ENCODE results near the gene JARID2. TPM values are rescaled to one million over a fixed set of nuclear protein-coding genes. Genes with fewer than 3 reads are reported as not detected.

JARID2 gene
- total and polyA plus RNA-seq, 2 of the 4 experiments (the other 2 are of a cell fraction) = 9.6 to 12.9 TPM

DNA sequence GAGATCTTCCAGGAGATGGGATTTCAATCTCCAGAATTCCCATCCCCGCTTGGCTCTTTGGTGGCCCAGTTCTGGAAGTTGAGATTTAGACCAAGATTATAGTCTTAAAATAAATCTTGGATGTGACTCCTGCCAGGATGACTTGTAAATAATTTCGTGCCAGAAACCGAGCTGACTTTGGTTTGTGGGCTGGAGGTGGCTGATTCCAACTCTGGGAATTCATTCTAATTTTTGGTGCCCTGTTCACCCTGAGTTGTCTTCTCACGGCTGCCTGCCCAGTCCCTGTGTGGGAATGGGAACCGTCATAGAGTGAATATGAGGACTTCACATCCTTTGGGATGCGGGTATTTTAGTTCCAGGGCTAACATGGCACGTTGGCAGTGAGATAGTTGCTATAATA, 64.8 kb downstream of the JARID2 start:
- Histone ChIP-seq H3K4me3 (ENCODE audit: insufficient read depth, low read depth, low read length) (no peak overlapping the region), H4K20me1 (ENCODE audit: insufficient read depth, low read length) (peaks cover 77% of the 10 kb centered on the region), H3K9ac (ENCODE audit: low read depth, low read length) (no peak overlapping the region), H2AFZ (replicated peaks; ENCODE audit: low read length, poor library complexity) (no peak overlapping the region), H2BK20ac (ENCODE audit: low read depth, low read length) (no peak overlapping the region), H3K4me2 (ENCODE audit: low read depth, low read length) (no peak overlapping the region), H3K9me1 (ENCODE audit: insufficient read depth, low read length) (peaks cover 20% of the 10 kb centered on the region; the same call in 1 of the 2 replicates), H2BK5ac (ENCODE audit: low read depth, low read length, poor library complexity, severe bottlenecking) (no peak overlapping the region), H3K79me1 (ENCODE audit: low read depth in 1 of 2, low read length in 2 of 2) (peaks cover 14 to 82% of the 10 kb centered on the region in 2 experiments; a peak in 3 of 4 replicates), H3K23ac (ENCODE audit: low read depth, low read length) (no peak overlapping the region), H2BK120ac (ENCODE audit: low read depth, low read length) (no peak overlapping the region), H2AK5ac (ENCODE audit: low read depth, low read length) (no peak overlapping the region), H3K14ac (replicated peaks; ENCODE audit: low read depth, low read length) (no peak overlapping the region), H3K18ac (ENCODE audit: low read depth, low read length) (no peak overlapping the region), H3K36me3 (ENCODE audit: control insufficient read depth, insufficient read depth, low read length) (no peaks in the 10 kb centered on the region), H3K4me1 (ENCODE audit: control insufficient read depth, insufficient read depth, low read length) (peaks cover 15% of the 10 kb centered on the region), H3K56ac (ENCODE audit: extremely low read depth, insufficient read depth, low read length) (no peak overlapping the region), H4K91ac (ENCODE audit: insufficient read depth, low read depth, low read length) (no peak overlapping the region), H3K27me3 (ENCODE audit: control insufficient read depth, insufficient read depth, low read length) (no peaks in the 10 kb centered on the region), H2BK15ac (ENCODE audit: low read depth, low read length) (no peak overlapping the region), H2AK9ac (replicated peaks; ENCODE audit: low read depth, low read length, poor library complexity) (no peak overlapping the region), H4K8ac (ENCODE audit: low read depth in 2 of 2, low read length in 2 of 2) (no peak overlapping the region), H4K5ac (ENCODE audit: low read depth, low read length) (no peak overlapping the region), H3K4ac (ENCODE audit: low read depth, low read length) (no peak overlapping the region), H3K9me3 (ENCODE audit: control insufficient read depth, insufficient read depth, low read length) (no peaks in the 10 kb centered on the region), H3K27ac (ENCODE audit: insufficient read depth, low read length) (no peak overlapping the region)
- CTCF ChIA-PET = no interaction called here
- no peak for DNase-seq
- no TSS peak for BruUV-seq (replicated peaks)
- dilution Hi-C loops (cut with HindIII; ENCODE audit: low sequenced_read_pairs, unreplicated experiment) = no loop called here
- no peak for ATAC-seq (ENCODE audit: low read depth)
- in situ Hi-C loops (cut with MboI; ENCODE audit: low sequenced_read_pairs) = no loop called here
- TF ChIP-seq FOS (IDR thresholded peaks at IDR 0.05; ENCODE audit: low read depth, low read length) (no peak), CHD1 (IDR thresholded peaks at IDR 0.05; ENCODE audit: low read depth, low read length) (no peak), NFE2L2 (IDR thresholded peaks at IDR 0.05; ENCODE audit: low read depth, low read length) (no peak), RAD21 (IDR thresholded peaks at IDR 0.05; ENCODE audit: low read length) (no peak)
- intact Hi-C loops (cut with micrococcal nuclease) = no loop called here
- 59% methylated on average over 2 of the region's 7 CpGs; no CpG with 5 or more reads in 1 of the 2 experiments for WGBS, 2 experiments (ENCODE audit: extremely low coverage in 2 of 2, insufficient read length in 1 of 2)
- POLR2A ChIA-PET (ENCODE audit: unreplicated experiment) = no interaction called here
